Thyroid gland (tissue), 4 donors: ENCODE data around the gene LHPP. TPM values are rescaled to one million over a fixed set of nuclear protein-coding genes. Genes with fewer than 3 reads are reported as not detected.
A peak's percentile ranks its signal among the peaks of the same experiment; 100 is the strongest.

Experiments used
- DNase-seq, 2 donors: peaks; one replicate each; pipeline ENCODE4 v3.0.0-alpha.2; 2019
- H3K27ac ChIP-seq, 3 donors: fragments of 200-600 bp; sonication (generic); 1 replicate in 2 of 3; 2 replicates in 1 of 3; pipeline ENCODE4 v1.5.1; 2016 to 2019; ENCODE audit warnings: mild to moderate bottlenecking in 1 of 3, moderate library complexity in 1 of 3
- H3K27me3 ChIP-seq: fragments of 200-600 bp; sonication (generic); one replicate; pipeline ENCODE4 v1.5.1; 2019
- H3K36me3 ChIP-seq, 2 donors: fragments of 200-600 bp; sonication (generic); one replicate each; pipeline ENCODE4 v1.5.1; 2016 to 2019
- H3K4me1 ChIP-seq, 2 donors: fragments of 200-600 bp; sonication (generic); one replicate each; pipeline ENCODE4 v1.5.1; 2017 to 2019
- H3K4me3 ChIP-seq, 3 donors: fragments of 200-600 bp; sonication (generic); replicated peaks in 1 of 3; 1 replicate in 2 of 3; 2 replicates in 1 of 3; pipeline ENCODE4 v1.5.1; 2016; ENCODE audit warnings: mild to moderate bottlenecking in 1 of 3
- H3K9me3 ChIP-seq: fragments of 200-600 bp; sonication (generic); one replicate; pipeline ENCODE4 v1.5.1; 2017
- POLR2A ChIP-seq, 2 donors: fragments of 450-650 bp; IDR thresholded peaks; one replicate each; pipeline ENCODE4 v1.6.1; 2017; ENCODE audit warnings: antibody characterized with exemption in 2 of 2, mild to moderate bottlenecking in 2 of 2, moderate library complexity in 1 of 2
- WGBS, 2 donors: methylation state at CpG; one replicate each; pipeline ENCODE4 v1.1.5; 2017; 5-methylcytosine and 5-hydroxymethylcytosine counted together
- intact Hi-C: fragments of 100-400 bp; cut with DNase I; formaldehyde crosslinking; loops from one replicate; pipeline ENCODE4 v1.15.1; 2023
- total RNA-seq, 4 donors: library from RNA; depleted of rRNA; stranded (reverse); fragments of >200 nt; gene quantifications; one replicate each; pipeline ENCODE4 v1.2.3, GENCODE V29; 2016
- TF ChIP-seq, protein P1 (sequence below), 6 experiments: fragments of 200-600 bp in 3 of 6; fragments of 450-650 bp in 3 of 6; sonication (generic) in 3 of 6; IDR thresholded peaks; one replicate each; pipeline ENCODE4 v1.5.1; 2016 to 2019; ENCODE audit warnings: antibody characterized with exemption in 6 of 6, mild to moderate bottlenecking in 2 of 6, inconsistent platforms in 1 of 6, moderate library complexity in 1 of 6

The LHPP gene
- total RNA-seq, 4 donors from 2014 or later, result 8.3 to 69.9 (median 48.3) TPM

- intact Hi-C loops, result no loop called here
- no peaks in the 10 kb centered on the region for H3K27me3 ChIP-seq
- peak in 1 of 2 donors; percentile 33 for DNase-seq
- H3K9me3 ChIP-seq, result no peaks in the 10 kb centered on the region
- no peak overlapping the region for H3K4me3 ChIP-seq
- peak overlapping the region; percentile 71 to 75 (median 73) for H3K27ac ChIP-seq
- no peaks in the 10 kb centered on the region for H3K36me3 ChIP-seq
- TF ChIP-seq POLR2A (IDR thresholded peaks at IDR 0.05), result no peak
- TF ChIP-seq, protein P1, sequence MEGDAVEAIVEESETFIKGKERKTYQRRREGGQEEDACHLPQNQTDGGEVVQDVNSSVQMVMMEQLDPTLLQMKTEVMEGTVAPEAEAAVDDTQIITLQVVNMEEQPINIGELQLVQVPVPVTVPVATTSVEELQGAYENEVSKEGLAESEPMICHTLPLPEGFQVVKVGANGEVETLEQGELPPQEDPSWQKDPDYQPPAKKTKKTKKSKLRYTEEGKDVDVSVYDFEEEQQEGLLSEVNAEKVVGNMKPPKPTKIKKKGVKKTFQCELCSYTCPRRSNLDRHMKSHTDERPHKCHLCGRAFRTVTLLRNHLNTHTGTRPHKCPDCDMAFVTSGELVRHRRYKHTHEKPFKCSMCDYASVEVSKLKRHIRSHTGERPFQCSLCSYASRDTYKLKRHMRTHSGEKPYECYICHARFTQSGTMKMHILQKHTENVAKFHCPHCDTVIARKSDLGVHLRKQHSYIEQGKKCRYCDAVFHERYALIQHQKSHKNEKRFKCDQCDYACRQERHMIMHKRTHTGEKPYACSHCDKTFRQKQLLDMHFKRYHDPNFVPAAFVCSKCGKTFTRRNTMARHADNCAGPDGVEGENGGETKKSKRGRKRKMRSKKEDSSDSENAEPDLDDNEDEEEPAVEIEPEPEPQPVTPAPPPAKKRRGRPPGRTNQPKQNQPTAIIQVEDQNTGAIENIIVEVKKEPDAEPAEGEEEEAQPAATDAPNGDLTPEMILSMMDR (IDR thresholded peaks at IDR 0.05), result no peak
- H3K4me1 ChIP-seq, result peaks cover 62 to 73% of the 10 kb centered on the region in 2 donors
- 58 to 76% methylated on average over 8 to 11 of the region's 11 CpGs for WGBS, 2 donors
Observed at GRCh38 chr10:124614003-124614659, 152.5 kb downstream of the LHPP start.

DNA sequence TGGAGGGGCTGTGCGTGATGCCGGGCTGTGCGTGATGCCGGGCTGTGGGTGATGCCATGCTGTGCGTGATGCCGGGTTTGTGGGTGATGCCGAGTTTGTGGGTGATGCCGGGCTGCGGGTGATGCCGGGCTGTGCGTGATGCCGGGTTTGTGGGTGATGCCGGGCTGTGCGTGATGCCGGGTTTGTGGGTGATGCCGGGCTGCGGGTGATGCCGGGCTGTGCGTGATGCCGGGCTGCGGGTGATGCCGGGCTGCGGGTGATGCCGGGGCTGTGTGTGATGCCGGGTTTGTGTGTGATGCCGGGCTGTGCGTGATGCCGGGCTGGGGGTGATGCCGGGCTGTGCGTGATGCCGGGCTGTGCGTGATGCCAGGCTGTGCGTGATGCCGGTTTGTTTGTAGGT is 153.6 kb downstream of the LHPP start:
- Histone ChIP-seq H3K4me3 (no peak overlapping the region), H3K4me1 (peaks cover 73 to 81% of the 10 kb centered on the region in 2 donors), H3K36me3 (no peaks in the 10 kb centered on the region), H3K27ac (no peak overlapping the region), H3K9me3 (no peaks in the 10 kb centered on the region), H3K27me3 (no peaks in the 10 kb centered on the region)
- TF ChIP-seq, protein P1 (IDR thresholded peaks at IDR 0.05), result no peak
- no peak for TF ChIP-seq POLR2A (IDR thresholded peaks at IDR 0.05)
- 96 to 97% methylated on average over 18 to 25 of the region's 34 CpGs for WGBS, 2 donors
- no peak for DNase-seq
- intact Hi-C loops, result no loop called here

DNA sequence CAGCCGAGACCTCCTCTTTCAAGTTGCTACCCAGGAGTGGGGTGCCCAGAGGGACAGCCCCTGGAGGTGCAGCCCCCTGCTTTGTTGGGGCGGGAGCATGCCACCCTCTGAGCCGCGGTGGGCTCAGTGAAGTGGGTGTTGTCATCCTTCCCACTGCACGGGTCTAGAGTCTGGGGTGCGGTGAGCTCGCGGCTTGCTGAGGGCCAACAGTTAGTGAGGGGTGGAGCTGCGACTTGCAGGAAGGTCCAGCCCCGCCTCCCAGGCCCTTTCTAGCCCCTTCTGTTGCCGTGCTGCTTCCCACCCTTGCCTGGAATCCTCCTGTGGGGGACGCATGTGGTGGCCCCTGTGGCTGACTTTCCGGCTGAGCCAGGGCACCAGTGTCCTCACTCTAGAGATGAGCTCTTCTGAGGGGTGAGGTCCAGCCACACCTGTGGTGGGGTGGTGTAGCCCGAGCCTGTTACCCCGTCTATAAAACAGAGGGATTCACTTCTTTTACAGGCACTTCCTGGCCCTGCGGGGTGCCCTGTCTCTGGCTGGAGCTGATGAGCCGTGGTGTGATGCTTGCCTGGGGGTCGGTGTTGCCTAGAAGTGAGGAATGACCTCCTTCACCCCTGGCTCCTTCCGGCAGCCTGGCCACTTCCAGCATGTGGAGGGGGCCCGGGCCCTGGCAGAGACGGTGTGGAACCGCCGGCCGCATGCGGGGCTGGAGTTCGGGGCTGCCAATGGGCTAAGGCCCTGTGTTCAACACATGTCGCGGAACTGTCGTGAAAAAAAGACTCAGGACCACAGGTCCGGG is 154.6 kb downstream of the LHPP start:
- WGBS, 2 donors, result 84 to 85% methylated on average over 4 to 17 of the region's 30 CpGs
- no peaks in the 10 kb centered on the region for H3K27me3 ChIP-seq
- no peak for TF ChIP-seq POLR2A (IDR thresholded peaks at IDR 0.05)
- TF ChIP-seq, protein P1 (IDR thresholded peaks at IDR 0.05), result no peak
- no peak overlapping the region for H3K4me3 ChIP-seq
- peak overlapping the region; percentile 88 to 98 (median 98) for H3K27ac ChIP-seq
- peaks cover 83 to 88% of the 10 kb centered on the region in 2 donors for H3K4me1 ChIP-seq
- no peaks in the 10 kb centered on the region for H3K9me3 ChIP-seq
- intact Hi-C loops, result no loop called here
- H3K36me3 ChIP-seq, result no peaks in the 10 kb centered on the region
- no peak for DNase-seq

DNA sequence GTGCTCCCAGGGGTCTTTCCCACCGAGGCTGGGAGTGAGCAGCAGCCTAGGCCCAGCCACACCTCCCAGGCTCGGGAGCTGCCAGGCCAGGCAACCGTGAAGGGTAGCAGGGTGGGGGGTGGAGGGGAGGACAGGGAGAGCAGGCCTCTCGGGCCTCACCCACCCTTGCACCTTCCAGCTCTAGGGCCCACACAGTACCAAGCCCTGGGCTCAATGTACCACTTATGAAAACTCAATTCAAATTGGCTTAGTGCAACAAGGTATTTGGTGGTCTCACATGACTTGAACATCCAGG is 155.2 kb downstream of the LHPP start:
- H3K4me1 ChIP-seq, result peaks cover 86 to 88% of the 10 kb centered on the region in 2 donors
- no peak overlapping the region for H3K4me3 ChIP-seq
- intact Hi-C loops, result no loop called here
- H3K27ac ChIP-seq, result peak overlapping the region; percentile 88 to 98 (median 98)
- WGBS, 2 donors, result 37% methylated on average over 4 of the region's 4 CpGs; no CpG with 5 or more reads in 1 of the 2 donors
- no peaks in the 10 kb centered on the region for H3K27me3 ChIP-seq
- no peaks in the 10 kb centered on the region for H3K36me3 ChIP-seq
- no peaks in the 10 kb centered on the region for H3K9me3 ChIP-seq
- no peak for TF ChIP-seq POLR2A (IDR thresholded peaks at IDR 0.05)
- TF ChIP-seq, protein P1 (IDR thresholded peaks at IDR 0.05), result no peak
- DNase-seq, result peak; percentile 53 to 57
